ENCODE results near the gene CREM. TPM values are rescaled to one million over a fixed set of nuclear protein-coding genes. Genes with fewer than 3 reads are reported as not detected.

Gene CREM
- total and polyA plus RNA-seq, 2 of the 8 experiments (the other 6 are each of a cell fraction or from before 2014, with no cell fraction given), result 18.7 to 21.9 TPM

GRCh38 chr10:35083242-35083641 is 43.4 kb upstream of the CREM start:
- peaks cover 0 to 7% of the 10 kb centered on the region in 2 experiments for H4K20me1 ChIP-seq (replicated peaks in 1 of 2; ENCODE audit: control insufficient read depth in 1 of 2, insufficient read depth in 2 of 2, low read length in 2 of 2)
- H3K79me2 ChIP-seq (ENCODE audit: control insufficient read depth in 1 of 2, insufficient read depth in 2 of 2, low read length in 2 of 2), result peaks cover 6 to 81% of the 10 kb centered on the region in 2 experiments; a peak in 3 of 4 replicates
- no peak overlapping the region for H3K23ac ChIP-seq (ENCODE audit: insufficient read length)
- H3K4me3 ChIP-seq (ENCODE audit: extremely low read depth in 1 of 4, insufficient read depth in 2 of 4, low read depth in 3 of 4, low read length in 4 of 4), result no peak overlapping the region
- no peak overlapping the region for H4K8ac ChIP-seq (ENCODE audit: extremely low read depth, insufficient read depth, low read length)
- H3K18ac ChIP-seq (ENCODE audit: extremely low read depth, low read length), result no peak overlapping the region
- peaks cover 0 to 7% of the 10 kb centered on the region in 2 experiments; a peak in 1 of 4 replicates for H3K9me3 ChIP-seq (ENCODE audit: insufficient read depth in 2 of 2, low read depth in 1 of 2, low read length in 1 of 2)
- H2AFZ ChIP-seq (ENCODE audit: low read length), result no peak overlapping the region
- no peak overlapping the region for H3K4ac ChIP-seq (replicated peaks; ENCODE audit: insufficient read length, low read depth, low read length)
- peaks cover 5% of the 10 kb centered on the region; the same call in 1 of the 2 replicates for H3K79me1 ChIP-seq (ENCODE audit: low read depth, low read length)
- no peak overlapping the region for H2BK5ac ChIP-seq (ENCODE audit: low read depth, low read length)
- POLR2A ChIA-PET (ENCODE audit: partially characterized antibody), result no interaction called here
- H3K56ac ChIP-seq (replicated peaks; ENCODE audit: insufficient read length, low read depth, low read length), result no peak overlapping the region
- H3K14ac ChIP-seq (ENCODE audit: insufficient read length), result no peak overlapping the region
- no peak overlapping the region for H4K5ac ChIP-seq (ENCODE audit: insufficient read length, low read depth, low read length)
- H3K27ac ChIP-seq (ENCODE audit: low read depth, low read length), result no peak overlapping the region
- no peak overlapping the region for H2BK20ac ChIP-seq (ENCODE audit: low read length)
- H2AK5ac ChIP-seq (ENCODE audit: low read depth, low read length), result no peak overlapping the region
- WGBS, 2 experiments (ENCODE audit: extremely low coverage in 1 of 2, insufficient coverage in 1 of 2, insufficient read length in 1 of 2, insufficient replicate concordance in 2 of 2, low coverage in 1 of 2, low lambda C conversion rate in 2 of 2, missing lambda C conversion rate in 1 of 2), result 95% methylated on average over 1 of the region's 1 CpG; no CpG with 5 or more reads in 1 of the 2 experiments
- H2BK120ac ChIP-seq (replicated peaks; ENCODE audit: low read depth, low read length), result no peak overlapping the region
- no peak overlapping the region for H4K91ac ChIP-seq (replicated peaks; ENCODE audit: insufficient read length, low read length)
- DNase-seq (ENCODE audit: low read depth in 1 of 2, low spot score in 2 of 2) (no peak), FAIRE-seq (no peak)
- no peaks in the 10 kb centered on the region for H3K27me3 ChIP-seq (replicated peaks in 1 of 4; ENCODE audit: control insufficient read depth in 3 of 4, extremely low read depth in 1 of 4, insufficient read depth in 3 of 4, low read length in 3 of 4)
- no peak overlapping the region for H3K4me2 ChIP-seq (ENCODE audit: insufficient read depth in 1 of 2, low read depth in 2 of 2, low read length in 2 of 2)
- no peak overlapping the region for H3K9ac ChIP-seq (replicated peaks in 1 of 4; ENCODE audit: extremely low read depth in 1 of 4, low read depth in 3 of 4, low read length in 3 of 4)
- peaks cover 2% of the 10 kb centered on the region; the same call in 1 of the 2 replicates for H3K23me2 ChIP-seq (ENCODE audit: low read depth, low read length)
- CTCF ChIA-PET (ENCODE audit: partially characterized antibody), result no interaction called here
- H2BK15ac ChIP-seq (ENCODE audit: low read length), result no peak overlapping the region
- no peak overlapping the region for H2BK12ac ChIP-seq (ENCODE audit: low read depth, low read length)
- no peaks in the 10 kb centered on the region for H3K4me1 ChIP-seq (replicated peaks in 1 of 4; ENCODE audit: control insufficient read depth in 3 of 4, insufficient read depth in 4 of 4, low read length in 3 of 4)
- H3K36me3 ChIP-seq (ENCODE audit: control insufficient read depth in 2 of 4, insufficient read depth in 4 of 4, low read length in 3 of 4), result no peaks in the 10 kb centered on the region
- TF ChIP-seq CEBPB (IDR thresholded peaks at IDR 0.05; ENCODE audit: low read depth, low read length) (no peak), BRCA1 (IDR thresholded peaks at IDR 0.05; ENCODE audit: low read depth, low read length) (no peak), CHD2 (IDR thresholded peaks at IDR 0.05; ENCODE audit: low read length) (no peak), RAD21 (IDR thresholded peaks at IDR 0.05 in 1 of 2, conservative IDR thresholded peaks at IDR 0.05 in 1 of 2; ENCODE audit: low read depth in 2 of 2, low read length in 2 of 2) (no peak), SAP30 (IDR thresholded peaks at IDR 0.05; ENCODE audit: insufficient read depth, insufficient replicate concordance, low read length) (no peak), EP300 (IDR thresholded peaks at IDR 0.05; ENCODE audit: borderline replicate concordance in 1 of 2, low read depth in 2 of 2, low read length in 2 of 2) (no peak), NRF1 (IDR thresholded peaks at IDR 0.05; ENCODE audit: low read depth, low read length) (no peak), RFX5 (IDR thresholded peaks at IDR 0.05; ENCODE audit: borderline replicate concordance, low read depth, low read length) (no peak), YY1 (IDR thresholded peaks at IDR 0.05; ENCODE audit: low read depth, low read length) (no peak), CTBP2 (IDR thresholded peaks at IDR 0.05; ENCODE audit: borderline replicate concordance, insufficient read depth, insufficient read length, low read length) (no peak), MAX (IDR thresholded peaks at IDR 0.05) (no peak), POU5F1 (IDR thresholded peaks at IDR 0.05; ENCODE audit: low read depth, low read length) (no peak), JUND (IDR thresholded peaks at IDR 0.05; ENCODE audit: low read length) (no peak), SUZ12 (IDR thresholded peaks at IDR 0.05; ENCODE audit: low read length) (no peak)
